HL-60 (cell line): ENCODE data around the gene OSMR.

Source experiments
- DNase-seq, 2 experiments: peaks; one replicate each; pipeline ENCODE4 v3.0.0-alpha.2; 2010 to 2020; ENCODE audit warnings: low read depth in 1 of 2, low spot score in 1 of 2
- H3K27ac ChIP-seq: fragments of 250-450 bp; sonication (Bioruptor Pico); replicated peaks from 2 replicates; pipeline ENCODE4 v1.5.1; 2020; ENCODE audit warnings: mild to moderate bottlenecking, moderate library complexity
- H3K27me3 ChIP-seq: fragments of 250-450 bp; sonication (Bioruptor Pico); 2 replicates; pipeline ENCODE4 v1.5.1; 2021; ENCODE audit warnings: mild to moderate bottlenecking, moderate library complexity; ENCODE audit not compliant: insufficient read depth, poor library complexity, severe bottlenecking
- H3K4me3 ChIP-seq: replicated peaks from 2 replicates; pipeline ENCODE4 v1.5.1; 2011; ENCODE audit warnings: mild to moderate bottlenecking, control low read depth, low read length; ENCODE audit not compliant: insufficient read depth
- GABPA ChIP-seq: IDR thresholded peaks from 2 replicates; pipeline ENCODE4 v1.6.1; 2012; ENCODE audit warnings: low read depth
- POLR2AphosphoS5 ChIP-seq: IDR thresholded peaks from 2 replicates; pipeline ENCODE4 v1.6.1; 2012; ENCODE audit warnings: low read depth
- SPI1 ChIP-seq: IDR thresholded peaks from 2 replicates; pipeline ENCODE4 v1.6.1; 2012; ENCODE audit warnings: low read depth, mild to moderate bottlenecking, borderline replicate concordance
- TF ChIP-seq, protein P1 (sequence below): IDR thresholded peaks from 2 replicates; pipeline ENCODE4 v1.6.1; 2012; ENCODE audit warnings: low read depth; ENCODE audit not compliant: insufficient replicate concordance
- TF ChIP-seq, protein P2 (sequence below): IDR thresholded peaks from one replicate; pipeline ENCODE4 v1.5.1; 2011; ENCODE audit warnings: low read length, control low read depth, inconsistent platforms; ENCODE audit not compliant: insufficient read depth

The OSMR gene

GRCh38 chr5:38825494-38825893 is 20.3 kb upstream of the OSMR start:
- Histone ChIP-seq H3K27me3 (peaks cover 6% of the 10 kb centered on the region), H3K27ac (no peak overlapping the region), H3K4me3 (no peak overlapping the region)
- no peak for DNase-seq
- TF ChIP-seq, protein P1, sequence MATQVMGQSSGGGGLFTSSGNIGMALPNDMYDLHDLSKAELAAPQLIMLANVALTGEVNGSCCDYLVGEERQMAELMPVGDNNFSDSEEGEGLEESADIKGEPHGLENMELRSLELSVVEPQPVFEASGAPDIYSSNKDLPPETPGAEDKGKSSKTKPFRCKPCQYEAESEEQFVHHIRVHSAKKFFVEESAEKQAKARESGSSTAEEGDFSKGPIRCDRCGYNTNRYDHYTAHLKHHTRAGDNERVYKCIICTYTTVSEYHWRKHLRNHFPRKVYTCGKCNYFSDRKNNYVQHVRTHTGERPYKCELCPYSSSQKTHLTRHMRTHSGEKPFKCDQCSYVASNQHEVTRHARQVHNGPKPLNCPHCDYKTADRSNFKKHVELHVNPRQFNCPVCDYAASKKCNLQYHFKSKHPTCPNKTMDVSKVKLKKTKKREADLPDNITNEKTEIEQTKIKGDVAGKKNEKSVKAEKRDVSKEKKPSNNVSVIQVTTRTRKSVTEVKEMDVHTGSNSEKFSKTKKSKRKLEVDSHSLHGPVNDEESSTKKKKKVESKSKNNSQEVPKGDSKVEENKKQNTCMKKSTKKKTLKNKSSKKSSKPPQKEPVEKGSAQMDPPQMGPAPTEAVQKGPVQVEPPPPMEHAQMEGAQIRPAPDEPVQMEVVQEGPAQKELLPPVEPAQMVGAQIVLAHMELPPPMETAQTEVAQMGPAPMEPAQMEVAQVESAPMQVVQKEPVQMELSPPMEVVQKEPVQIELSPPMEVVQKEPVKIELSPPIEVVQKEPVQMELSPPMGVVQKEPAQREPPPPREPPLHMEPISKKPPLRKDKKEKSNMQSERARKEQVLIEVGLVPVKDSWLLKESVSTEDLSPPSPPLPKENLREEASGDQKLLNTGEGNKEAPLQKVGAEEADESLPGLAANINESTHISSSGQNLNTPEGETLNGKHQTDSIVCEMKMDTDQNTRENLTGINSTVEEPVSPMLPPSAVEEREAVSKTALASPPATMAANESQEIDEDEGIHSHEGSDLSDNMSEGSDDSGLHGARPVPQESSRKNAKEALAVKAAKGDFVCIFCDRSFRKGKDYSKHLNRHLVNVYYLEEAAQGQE: no peak
- no peak for TF ChIP-seq SPI1
- TF ChIP-seq, protein P2, sequence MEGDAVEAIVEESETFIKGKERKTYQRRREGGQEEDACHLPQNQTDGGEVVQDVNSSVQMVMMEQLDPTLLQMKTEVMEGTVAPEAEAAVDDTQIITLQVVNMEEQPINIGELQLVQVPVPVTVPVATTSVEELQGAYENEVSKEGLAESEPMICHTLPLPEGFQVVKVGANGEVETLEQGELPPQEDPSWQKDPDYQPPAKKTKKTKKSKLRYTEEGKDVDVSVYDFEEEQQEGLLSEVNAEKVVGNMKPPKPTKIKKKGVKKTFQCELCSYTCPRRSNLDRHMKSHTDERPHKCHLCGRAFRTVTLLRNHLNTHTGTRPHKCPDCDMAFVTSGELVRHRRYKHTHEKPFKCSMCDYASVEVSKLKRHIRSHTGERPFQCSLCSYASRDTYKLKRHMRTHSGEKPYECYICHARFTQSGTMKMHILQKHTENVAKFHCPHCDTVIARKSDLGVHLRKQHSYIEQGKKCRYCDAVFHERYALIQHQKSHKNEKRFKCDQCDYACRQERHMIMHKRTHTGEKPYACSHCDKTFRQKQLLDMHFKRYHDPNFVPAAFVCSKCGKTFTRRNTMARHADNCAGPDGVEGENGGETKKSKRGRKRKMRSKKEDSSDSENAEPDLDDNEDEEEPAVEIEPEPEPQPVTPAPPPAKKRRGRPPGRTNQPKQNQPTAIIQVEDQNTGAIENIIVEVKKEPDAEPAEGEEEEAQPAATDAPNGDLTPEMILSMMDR: no peak
- no peak for TF ChIP-seq GABPA
- no peak for TF ChIP-seq POLR2AphosphoS5

DNA sequence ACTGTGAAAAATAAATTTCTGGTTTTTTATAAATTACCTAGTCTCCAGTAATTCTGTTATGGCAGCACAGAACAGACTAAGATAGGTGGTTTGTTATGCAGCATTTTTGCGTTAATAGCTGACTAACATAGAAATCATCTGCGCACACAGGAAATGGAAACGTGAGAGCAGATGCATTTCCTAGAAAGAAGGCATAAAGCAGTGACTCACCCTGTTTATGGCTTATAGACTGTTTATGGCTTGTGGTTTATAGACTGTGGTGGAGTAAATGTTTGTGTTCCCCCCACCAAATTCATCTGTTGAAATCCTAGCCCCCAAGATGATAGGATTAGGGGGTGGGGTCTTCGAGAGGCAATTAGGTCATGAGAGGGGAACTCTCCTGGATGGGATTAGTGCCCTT is 18.3 kb upstream of the OSMR start:
- no peak overlapping the region for H3K4me3 ChIP-seq
- no peak overlapping the region for H3K27ac ChIP-seq
- TF ChIP-seq SPI1: no peak
- no peak for TF ChIP-seq POLR2AphosphoS5
- TF ChIP-seq, protein P2: no peak
- TF ChIP-seq, protein P1: no peak
- no peak for TF ChIP-seq GABPA
- H3K27me3 ChIP-seq: peaks cover 6% of the 10 kb centered on the region
- no peak for DNase-seq

DNA sequence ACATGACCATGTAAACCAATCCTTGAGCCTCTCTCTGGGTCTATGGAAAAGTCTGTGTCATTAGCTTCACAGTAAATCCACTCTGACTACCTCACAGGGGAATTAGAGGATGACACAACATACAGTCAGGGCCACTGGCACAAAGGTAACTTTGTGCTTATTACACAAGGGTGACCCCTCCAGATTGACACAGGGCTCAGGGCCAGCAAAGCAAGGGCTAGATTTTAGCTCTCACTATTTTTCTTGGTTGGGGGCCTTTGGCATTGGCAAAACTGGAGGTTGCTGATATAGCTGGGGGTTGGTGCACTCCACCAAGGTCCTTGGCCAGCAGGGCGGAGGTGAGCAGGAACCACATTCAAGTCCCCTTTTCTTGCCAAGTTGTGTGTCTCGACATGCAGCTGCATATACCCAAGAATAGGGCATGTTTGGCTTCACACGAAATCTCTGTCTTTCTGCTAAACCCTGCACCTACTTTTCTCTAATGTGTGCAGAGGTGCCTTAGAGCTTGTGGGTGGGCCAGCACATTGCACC is 15.2 kb upstream of the OSMR start:
- Histone ChIP-seq H3K27ac (no peak overlapping the region), H3K27me3 (peaks cover 6% of the 10 kb centered on the region), H3K4me3 (no peak overlapping the region)
- no peak for TF ChIP-seq GABPA
- TF ChIP-seq, protein P1: no peak
- no peak for TF ChIP-seq POLR2AphosphoS5
- no peak for TF ChIP-seq SPI1
- TF ChIP-seq, protein P2: no peak
- DNase-seq: no peak
